Measurements from ENCODE around the gene PPP4R2. TPM values are rescaled to one million over a fixed set of nuclear protein-coding genes. Genes with fewer than 3 reads are reported as not detected.

PPP4R2 gene
- total and polyA plus RNA-seq, 2 donors (not counting 3 experiments of a cell fraction or from before 2014, with no cell fraction given) = 6.5 to 74.4 TPM

DNA sequence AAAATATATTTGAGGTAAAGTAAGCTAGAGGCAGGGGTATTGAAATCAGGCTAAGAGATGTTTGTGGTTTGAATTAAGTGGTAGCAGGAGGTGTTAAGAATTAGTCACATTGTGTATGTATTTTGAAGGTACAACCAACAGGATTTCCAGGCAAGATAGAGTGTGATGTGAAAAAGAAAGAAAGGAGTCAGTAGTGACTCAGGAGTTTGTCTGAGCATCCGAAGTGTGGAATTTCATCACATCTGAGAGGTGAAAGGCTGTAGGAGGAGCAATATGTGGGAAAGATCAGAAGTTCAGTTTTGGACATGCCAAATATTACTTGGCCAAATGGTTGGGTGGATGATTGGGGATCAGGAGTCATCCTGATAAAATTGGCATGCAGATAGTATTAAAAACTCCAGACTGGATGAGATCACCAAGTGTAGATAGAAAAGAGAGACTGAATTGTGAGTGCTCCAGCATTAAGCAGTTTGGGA lies 32.7 kb downstream of the PPP4R2 start:
- H3K27ac ChIP-seq (ENCODE audit: insufficient read depth, low read depth, low read length) = peak overlapping the region; percentile 10
- no peak overlapping the region for H3K4me3 ChIP-seq (replicated peaks in 1 of 3; ENCODE audit: insufficient read depth in 1 of 3, low read depth in 1 of 3, low read length in 3 of 3)
- FAIRE-seq = peak; percentile 61
- dilution Hi-C loops (cut with MboI; ENCODE audit: extremely low pct_ligation_motif_present, low sequenced_read_pairs) = no loop called here
- peaks cover 100% of the 10 kb centered on the region for H3K79me2 ChIP-seq (ENCODE audit: control insufficient read depth, insufficient read depth, low read length)
- ChIA-PET CTCF (interaction anchor here (1.0 to 1.2 kb wide), 2 partner anchors 10 to 31 kb away, joined by 3 to 6 read pairs; no protein-coding TSS in a partner anchor), POLR2A (no interaction called here)
- H3K9me3 ChIP-seq (replicated peaks; ENCODE audit: control insufficient read depth, insufficient read depth, low read length) = no peaks in the 10 kb centered on the region
- H2AFZ ChIP-seq (ENCODE audit: low read depth, low read length) = no peak overlapping the region
- intact Hi-C loops (cut with micrococcal nuclease) = no loop called here
- H3K4me2 ChIP-seq (ENCODE audit: insufficient read depth, low read length) = no peak overlapping the region
- TF ChIP-seq FOS (IDR thresholded peaks at IDR 0.05; ENCODE audit: borderline replicate concordance, insufficient read depth, low read length) (peak; percentile 42), MYC (IDR thresholded peaks at IDR 0.05; ENCODE audit: low read depth, low read length) (no peak), POLR2A (IDR thresholded peaks at IDR 0.05; ENCODE audit: low read depth, low read length) (no peak), GATA2 (IDR thresholded peaks at IDR 0.05; ENCODE audit: insufficient read depth, insufficient read length, low read depth, low read length) (peak; percentile 49), EZH2 (IDR thresholded peaks at IDR 0.05; ENCODE audit: borderline replicate concordance, low read depth, low read length, severe bottlenecking) (no peak), POLR2AphosphoS5 (IDR thresholded peaks at IDR 0.05; ENCODE audit: insufficient read depth, low read depth, low read length) (no peak)
- TF ChIP-seq, protein P1, sequence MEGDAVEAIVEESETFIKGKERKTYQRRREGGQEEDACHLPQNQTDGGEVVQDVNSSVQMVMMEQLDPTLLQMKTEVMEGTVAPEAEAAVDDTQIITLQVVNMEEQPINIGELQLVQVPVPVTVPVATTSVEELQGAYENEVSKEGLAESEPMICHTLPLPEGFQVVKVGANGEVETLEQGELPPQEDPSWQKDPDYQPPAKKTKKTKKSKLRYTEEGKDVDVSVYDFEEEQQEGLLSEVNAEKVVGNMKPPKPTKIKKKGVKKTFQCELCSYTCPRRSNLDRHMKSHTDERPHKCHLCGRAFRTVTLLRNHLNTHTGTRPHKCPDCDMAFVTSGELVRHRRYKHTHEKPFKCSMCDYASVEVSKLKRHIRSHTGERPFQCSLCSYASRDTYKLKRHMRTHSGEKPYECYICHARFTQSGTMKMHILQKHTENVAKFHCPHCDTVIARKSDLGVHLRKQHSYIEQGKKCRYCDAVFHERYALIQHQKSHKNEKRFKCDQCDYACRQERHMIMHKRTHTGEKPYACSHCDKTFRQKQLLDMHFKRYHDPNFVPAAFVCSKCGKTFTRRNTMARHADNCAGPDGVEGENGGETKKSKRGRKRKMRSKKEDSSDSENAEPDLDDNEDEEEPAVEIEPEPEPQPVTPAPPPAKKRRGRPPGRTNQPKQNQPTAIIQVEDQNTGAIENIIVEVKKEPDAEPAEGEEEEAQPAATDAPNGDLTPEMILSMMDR (IDR thresholded peaks at IDR 0.05; ENCODE audit: extremely low read depth in 1 of 2, insufficient read depth in 1 of 2, low read depth in 1 of 2, low read length in 2 of 2) = no peak
- TF ChIP-seq, protein P2, sequence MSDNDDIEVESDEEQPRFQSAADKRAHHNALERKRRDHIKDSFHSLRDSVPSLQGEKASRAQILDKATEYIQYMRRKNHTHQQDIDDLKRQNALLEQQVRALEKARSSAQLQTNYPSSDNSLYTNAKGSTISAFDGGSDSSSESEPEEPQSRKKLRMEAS (IDR thresholded peaks at IDR 0.05; ENCODE audit: insufficient read depth, insufficient read length) = no peak
- peaks cover 16% of the 10 kb centered on the region for H3K4me1 ChIP-seq (ENCODE audit: control insufficient read depth, extremely low read depth, insufficient read depth, low read length)
- DNase-seq (ENCODE audit: low read depth, low spot score) = peak; percentile 62
- no peak overlapping the region for H3K9ac ChIP-seq (replicated peaks; ENCODE audit: extremely low read depth, insufficient read depth, low read length)
- H4K20me1 ChIP-seq (replicated peaks; ENCODE audit: control insufficient read depth, extremely low read depth, insufficient read depth, low read length) = peaks cover 40% of the 10 kb centered on the region
- H3K27me3 ChIP-seq (ENCODE audit: control insufficient read depth in 2 of 2, insufficient read depth in 2 of 2, low read length in 2 of 2) = no peaks in the 10 kb centered on the region
- no TSS peak for BruUV-seq (replicated peaks)
- peaks cover 3% of the 10 kb centered on the region for H3K9me1 ChIP-seq (replicated peaks; ENCODE audit: control insufficient read depth, extremely low read depth, insufficient read depth, low read length)
- H3K36me3 ChIP-seq (ENCODE audit: control insufficient read depth in 2 of 2, extremely low read depth in 1 of 2, insufficient read depth in 2 of 2, low read length in 2 of 2) = no peaks in the 10 kb centered on the region

All from endothelial cell of umbilical vein (primary cell).